Lung (tissue), 12 donors: Measurements from ENCODE around the gene EFNA3. TPM values are rescaled to one million over a fixed set of nuclear protein-coding genes. Genes with fewer than 3 reads are reported as not detected.

Source experiments
- ATAC-seq: fragments of 200-7000 bp; cut with Tn5 transposase; one replicate; pipeline ENCODE4 v1.9.1; 2020; ENCODE audit warnings: moderate number of reproducible peaks; ENCODE audit not compliant: insufficient read depth, low FRiP score
- DNase-seq, 3 donors: peaks; one replicate each; pipeline ENCODE4 v3.0.0-alpha.2; 2013 to 2017
- H3K27ac ChIP-seq, 2 donors: one replicate each; pipeline ENCODE4 v1.5.1; 2013; ENCODE audit warnings: mild to moderate bottlenecking in 2 of 2, moderate library complexity in 2 of 2, control low read depth in 1 of 2, inconsistent platforms in 1 of 2, low read depth in 1 of 2, low read length in 1 of 2
- H3K27me3 ChIP-seq, 3 donors: one replicate each; pipeline ENCODE4 v1.5.1; 2013; ENCODE audit warnings: low read length in 2 of 3; ENCODE audit not compliant: control insufficient read depth in 3 of 3, insufficient read depth in 3 of 3
- H3K36me3 ChIP-seq, 4 donors: one replicate each; pipeline ENCODE4 v1.5.1; 2013; ENCODE audit warnings: low read length in 4 of 4, mild to moderate bottlenecking in 1 of 4, moderate library complexity in 1 of 4; ENCODE audit not compliant: control insufficient read depth in 4 of 4, insufficient read depth in 4 of 4
- H3K4me1 ChIP-seq, 5 donors: one replicate each; pipeline ENCODE4 v1.5.1; 2013; ENCODE audit warnings: low read length in 5 of 5, mild to moderate bottlenecking in 2 of 5, moderate library complexity in 1 of 5; ENCODE audit not compliant: control insufficient read depth in 5 of 5, insufficient read depth in 5 of 5
- H3K4me3 ChIP-seq: one replicate; pipeline ENCODE4 v1.5.1; 2013; ENCODE audit warnings: mild to moderate bottlenecking, control low read depth, moderate library complexity
- H3K9ac ChIP-seq, 2 donors: one replicate each; pipeline ENCODE4 v1.5.1; 2013; ENCODE audit warnings: low read length in 2 of 2, control low read depth in 1 of 2; ENCODE audit not compliant: insufficient read depth in 1 of 2
- H3K9me3 ChIP-seq, 4 donors: one replicate each; pipeline ENCODE4 v1.5.1; 2013; ENCODE audit warnings: low read length in 3 of 4, mild to moderate bottlenecking in 1 of 4, moderate library complexity in 1 of 4; ENCODE audit not compliant: control insufficient read depth in 4 of 4, insufficient read depth in 3 of 4
- CTCF ChIP-seq: IDR thresholded peaks from 2 replicates; pipeline ENCODE4 v1.5.1; 2012; ENCODE audit warnings: mild to moderate bottlenecking; ENCODE audit errors: control extremely low read depth, extremely low read depth
- WGBS, 2 donors: extraction: QIAGEN DNeasy Blood & Tissue Kit; methylation state at CpG; one replicate each; pipeline ENCODE4 v1.1.7; 2013; 5-methylcytosine and 5-hydroxymethylcytosine counted together
- polyA plus RNA-seq, 2 donors: library from polyadenylated mRNA; stranded (reverse); fragments of 200-250 nt; gene quantifications; one replicate each; pipeline ENCODE4 v1.2.1, GENCODE V29; 2013
- total RNA-seq, 2 donors: library from RNA; depleted of rRNA in 1 of 2; stranded (reverse); fragments of >200 nt in 1 of 2; gene quantifications; one replicate each; pipeline ENCODE4 v1.2.1, GENCODE V29; 2014 to 2021
- donor health status: control.
- donor health status: control.
- donor health status: Bipolar disorder and iron deficiency.
- donor health status: healthy.
- donor health status: DM: yes; HTN: yes; CAD: no.

The EFNA3 gene
- total and polyA plus RNA-seq, 4 donors: 1.1 to 1.9 (median 1.6) TPM

- WGBS, 2 donors: 75 to 91% methylated on average over 7 of the region's 7 CpGs
- ATAC-seq: no peak
These were observed 9.0 kb upstream of the EFNA3 start for GRCh38 chr1:155069551-155070157.

GRCh38 chr1:155070158-155070621 lies 8.4 kb upstream of the EFNA3 start:
- Histone ChIP-seq H3K4me3 (no peak overlapping the region), H3K9me3 (no peaks in the 10 kb centered on the region), H3K27ac (no peak overlapping the region), H3K4me1 (peaks cover 2 to 15% (median 4%) of the 10 kb centered on the region in 5 donors), H3K36me3 (peaks cover 0 to 11% (median 5%) of the 10 kb centered on the region in 4 donors), H3K9ac (peak overlapping the region in 1 of 2 donors; percentile 72), H3K27me3 (peaks cover 0 to 13% (median 13%) of the 10 kb centered on the region in 3 donors)
- 40 to 52% methylated on average over 28 of the region's 28 CpGs for WGBS, 2 donors
- no peak for DNase-seq
- no peak for ATAC-seq
- no peak for TF ChIP-seq CTCF

More at GRCh38 chr1:155069551-155070157, 9.0 kb upstream of the EFNA3 start:
- Histone ChIP-seq H3K9me3 (no peaks in the 10 kb centered on the region), H3K27me3 (peaks cover 0 to 13% (median 11%) of the 10 kb centered on the region in 3 donors), H3K9ac (no peak overlapping the region), H3K4me3 (no peak overlapping the region), H3K27ac (no peak overlapping the region), H3K36me3 (peaks cover 0 to 11% (median 5%) of the 10 kb centered on the region in 4 donors), H3K4me1 (peaks cover 2 to 17% (median 4%) of the 10 kb centered on the region in 5 donors)
- DNase-seq: peak in 1 of 3 donors; percentile 29
- TF ChIP-seq CTCF: no peak

GRCh38 chr1:155070721-155071569 lies 7.7 kb upstream of the EFNA3 start:
- no peak for TF ChIP-seq CTCF
- DNase-seq (peak; percentile 77 to 84 (median 83)), ATAC-seq (peak; percentile 81)
- no peaks in the 10 kb centered on the region for H3K9me3 ChIP-seq
- H3K9ac ChIP-seq: peak overlapping the region in 1 of 2 donors; percentile 72
- no peak overlapping the region for H3K4me3 ChIP-seq
- H3K4me1 ChIP-seq: peaks cover 2 to 15% (median 6%) of the 10 kb centered on the region in 5 donors
- peaks cover 0 to 15% (median 13%) of the 10 kb centered on the region in 3 donors for H3K27me3 ChIP-seq
- WGBS, 2 donors: 7% methylated on average over 49 to 61 of the region's 61 CpGs
- peak overlapping the region; percentile 54 to 61 for H3K27ac ChIP-seq
- H3K36me3 ChIP-seq: peaks cover 0 to 11% (median 5%) of the 10 kb centered on the region in 4 donors
